IPS DF 19.7 (cell line): ENCODE data around the gene SPINT2.

Experiments
- DNase-seq: peaks from one replicate; pipeline ENCODE4 v3.0.0-alpha.2; 2013; ENCODE audit warnings: low read depth, low spot score

SPINT2 gene

DNA sequence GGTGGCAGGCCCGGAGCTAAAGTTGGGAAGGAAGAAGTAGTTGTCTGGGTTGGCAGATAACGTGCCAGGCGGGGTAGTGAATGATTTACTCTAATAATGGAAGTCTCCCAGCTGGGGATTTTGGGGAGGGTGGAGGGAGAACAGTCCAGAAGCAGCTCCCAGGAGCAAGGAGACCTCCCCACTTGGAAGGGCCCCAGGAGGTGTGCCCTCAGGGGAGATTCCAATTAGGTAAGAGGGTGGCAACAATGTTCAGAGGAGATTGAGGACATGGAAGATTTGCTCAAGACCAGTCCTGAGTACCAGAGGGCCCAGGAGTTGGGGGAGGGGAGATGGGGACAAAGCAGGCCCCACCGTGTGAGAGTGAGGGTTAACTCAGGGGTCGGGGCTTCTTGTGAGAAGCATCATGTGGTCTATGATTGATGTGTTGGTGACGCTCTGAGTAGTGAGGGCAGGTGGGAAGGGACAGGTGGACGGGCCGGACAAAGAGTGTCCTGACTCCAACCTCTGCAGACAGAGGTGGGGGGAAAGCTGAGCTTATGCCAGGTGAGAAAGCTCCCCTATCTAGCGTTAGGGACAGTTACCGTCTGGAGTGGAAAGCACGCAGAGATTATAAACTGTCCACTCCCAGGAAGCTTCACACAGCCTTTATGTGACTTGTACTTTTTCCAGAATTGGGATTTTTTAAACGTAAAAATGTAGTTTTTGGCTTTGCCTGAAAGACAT lies 3.5 kb downstream of the SPINT2 start:
- DNase-seq, result no peak

DNA sequence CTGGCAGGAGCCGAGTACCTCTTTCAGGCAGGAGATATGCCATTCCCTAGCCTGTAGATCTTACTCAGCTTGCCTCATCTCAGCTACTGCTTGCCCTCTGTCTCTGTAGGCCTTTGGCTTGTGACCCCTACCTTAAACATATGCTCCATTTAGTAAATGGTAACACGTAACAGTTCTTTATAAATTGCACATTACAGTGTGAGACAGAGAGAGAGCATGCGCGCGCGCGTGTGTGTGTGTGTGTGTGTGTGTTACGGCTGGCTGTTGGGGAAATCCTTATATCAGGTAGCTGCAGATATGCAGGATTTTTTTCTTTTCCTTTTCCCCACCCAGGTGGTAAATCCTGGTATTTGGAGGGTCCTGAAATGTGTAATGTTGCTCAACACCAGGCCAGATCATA lies 4.2 kb downstream of the SPINT2 start:
- no peak for DNase-seq

DNA sequence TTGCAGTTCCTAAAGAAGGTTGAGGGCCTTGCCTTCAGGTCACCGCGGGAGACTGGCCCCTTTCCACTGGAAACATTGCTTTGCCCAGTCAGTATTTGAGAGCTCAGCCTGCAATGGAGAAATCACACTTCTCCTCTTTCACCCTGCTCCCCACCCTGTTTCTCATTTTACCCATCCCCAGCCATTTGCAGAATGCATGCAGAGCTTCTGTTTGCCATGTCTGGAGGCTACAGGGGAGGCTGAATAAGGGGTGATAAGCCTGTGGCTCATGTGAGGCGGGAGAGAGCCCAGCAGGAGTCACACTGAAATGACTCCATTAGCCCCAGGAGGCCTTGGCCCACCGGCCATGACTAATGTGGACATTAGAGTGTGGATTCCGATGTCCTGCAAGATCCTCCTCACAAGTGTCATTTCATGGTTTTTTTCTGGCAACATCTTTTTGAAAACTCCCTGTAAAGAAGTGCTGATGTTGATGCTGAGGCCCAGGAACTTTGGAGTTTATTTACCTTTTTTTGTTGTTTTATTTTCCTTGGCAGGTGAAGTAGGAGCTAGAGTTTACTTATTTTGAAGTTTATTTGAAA lies 6.3 kb downstream of the SPINT2 start:
- DNase-seq, result no peak

GRCh38 chr19:38273499-38273898 lies 9.1 kb downstream of the SPINT2 start:
- DNase-seq, result no peak

GRCh38 chr19:38274739-38275138 lies 10.4 kb downstream of the SPINT2 start:
- no peak for DNase-seq

- no peak for DNase-seq
These were observed 12.7 kb downstream of the SPINT2 start for GRCh38 chr19:38276942-38277517.

DNA sequence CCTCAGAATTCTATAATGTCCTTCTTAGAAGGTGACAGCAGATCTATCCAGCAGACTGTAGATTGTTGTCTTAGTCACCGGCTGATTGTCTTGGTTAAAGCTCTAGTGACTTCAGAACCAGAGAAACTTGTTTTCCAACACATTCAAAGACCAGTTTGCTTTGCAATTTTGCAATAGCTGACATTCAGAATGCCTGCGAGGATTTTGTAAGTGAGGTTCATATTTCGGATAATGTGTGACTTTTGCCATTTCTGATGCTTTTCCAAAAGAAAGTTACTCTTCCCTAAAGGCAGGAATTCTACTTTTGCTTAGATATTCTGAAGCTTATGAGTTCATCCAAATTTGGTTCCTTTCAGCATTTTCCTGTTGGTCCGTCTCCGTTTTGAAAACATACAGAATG lies 13.2 kb downstream of the SPINT2 start:
- no peak for DNase-seq

GRCh38 chr19:38277969-38278680 lies 13.8 kb downstream of the SPINT2 start:
- no peak for DNase-seq

DNA sequence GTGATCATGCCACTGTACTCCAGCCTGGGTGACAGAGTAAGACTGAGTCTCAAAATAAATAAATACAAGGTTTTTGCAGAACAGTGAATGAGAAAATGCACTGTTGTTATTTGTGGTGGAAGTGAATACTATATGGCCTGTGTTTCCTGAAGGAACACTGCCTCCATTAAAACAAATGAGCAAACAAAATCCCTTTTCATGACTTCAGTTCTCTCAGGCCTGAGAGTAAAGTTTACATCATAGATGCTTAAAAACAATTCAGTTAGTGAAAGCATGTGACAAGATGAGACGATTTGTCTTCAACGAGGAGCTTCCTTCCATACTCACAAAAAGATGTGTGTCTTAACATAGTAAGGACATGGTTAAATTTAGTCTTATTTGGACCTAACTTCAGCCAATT lies 14.4 kb downstream of the SPINT2 start:
- DNase-seq, result no peak

GRCh38 chr19:38280030-38280921 lies 15.9 kb downstream of the SPINT2 start:
- no peak for DNase-seq

GRCh38 chr19:38281811-38282566 lies 17.6 kb downstream of the SPINT2 start:
- no peak for DNase-seq

DNA sequence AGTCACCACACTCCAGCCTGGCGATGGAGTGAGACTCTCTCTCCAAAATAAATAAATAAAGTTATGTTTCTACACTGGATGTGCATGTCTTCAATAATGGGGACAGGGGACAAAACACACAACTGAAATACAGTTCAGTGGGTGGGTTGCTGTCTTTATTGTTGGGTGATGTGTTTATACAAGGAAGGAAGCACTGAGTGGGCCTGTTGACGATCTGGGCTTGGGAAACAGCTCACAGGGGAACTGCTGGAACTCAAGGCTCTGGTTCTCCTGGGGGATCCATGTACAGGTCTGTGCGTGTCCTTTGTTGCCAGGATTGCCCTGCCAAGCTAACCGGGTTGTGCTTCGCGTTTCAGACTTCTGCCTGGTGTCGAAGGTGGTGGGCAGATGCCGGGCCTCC lies 18.9 kb downstream of the SPINT2 start:
- no peak for DNase-seq

- no peak for DNase-seq
These were observed 20.0 kb downstream of the SPINT2 start for GRCh38 chr19:38284422-38284821.

GRCh38 chr19:38285567-38285966 lies 21.2 kb downstream of the SPINT2 start:
- no peak for DNase-seq

- DNase-seq, result no peak
These were observed 23.2 kb downstream of the SPINT2 start for GRCh38 chr19:38287604-38288003.

DNA sequence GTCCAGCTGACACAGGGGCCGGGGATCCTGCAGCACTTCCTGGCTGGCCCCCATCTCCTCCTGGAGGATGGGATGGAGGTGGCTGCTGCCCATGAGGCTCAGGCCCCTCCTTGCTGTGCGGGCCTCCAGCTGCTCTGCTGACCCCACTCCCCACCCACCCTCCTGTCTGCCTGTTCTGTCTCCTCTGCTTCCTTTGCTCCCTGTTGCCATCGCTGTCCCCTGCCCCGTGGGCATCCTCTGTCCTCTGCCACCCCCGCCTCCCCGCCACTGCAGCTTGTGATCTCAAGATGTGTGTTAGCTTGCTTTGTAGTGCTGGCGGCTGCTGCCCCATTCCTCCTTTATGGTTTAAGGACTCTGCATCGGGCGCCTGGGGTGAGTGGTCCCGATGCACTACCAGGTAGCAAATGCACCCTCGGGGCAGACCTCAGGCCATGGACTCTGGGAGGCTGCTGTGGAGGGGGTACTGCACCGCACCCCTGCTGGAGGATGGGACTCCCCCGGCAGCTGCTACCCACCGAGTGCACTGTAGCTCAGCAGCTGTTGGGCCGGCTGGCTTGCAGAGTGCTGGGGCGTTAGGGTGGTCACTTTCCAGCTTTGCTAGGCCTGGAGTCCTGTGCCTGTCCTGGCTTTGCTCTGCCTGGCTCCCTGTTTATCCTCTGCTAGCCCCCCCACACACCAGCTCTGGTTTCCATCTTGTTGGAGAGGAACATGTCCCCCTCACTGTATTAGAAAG lies 23.9 kb downstream of the SPINT2 start:
- DNase-seq, result no peak

- no peak for DNase-seq
These were observed 25.6 kb downstream of the SPINT2 start for GRCh38 chr19:38289955-38290354.

GRCh38 chr19:38290631-38291147 lies 26.3 kb downstream of the SPINT2 start:
- no peak for DNase-seq

- no peak for DNase-seq
These were observed 27.5 kb downstream of the SPINT2 start for GRCh38 chr19:38291855-38292254.

GRCh38 chr19:38293281-38293680 lies 28.9 kb downstream of the SPINT2 start:
- DNase-seq, result no peak
